ENCODE results near the gene CACFD1. TPM values are rescaled to one million over a fixed set of nuclear protein-coding genes. Genes with fewer than 3 reads are reported as not detected.

Gene CACFD1
- total and polyA plus RNA-seq, 12 donors = 6.5 to 29.5 (median 17.5) TPM

DNA sequence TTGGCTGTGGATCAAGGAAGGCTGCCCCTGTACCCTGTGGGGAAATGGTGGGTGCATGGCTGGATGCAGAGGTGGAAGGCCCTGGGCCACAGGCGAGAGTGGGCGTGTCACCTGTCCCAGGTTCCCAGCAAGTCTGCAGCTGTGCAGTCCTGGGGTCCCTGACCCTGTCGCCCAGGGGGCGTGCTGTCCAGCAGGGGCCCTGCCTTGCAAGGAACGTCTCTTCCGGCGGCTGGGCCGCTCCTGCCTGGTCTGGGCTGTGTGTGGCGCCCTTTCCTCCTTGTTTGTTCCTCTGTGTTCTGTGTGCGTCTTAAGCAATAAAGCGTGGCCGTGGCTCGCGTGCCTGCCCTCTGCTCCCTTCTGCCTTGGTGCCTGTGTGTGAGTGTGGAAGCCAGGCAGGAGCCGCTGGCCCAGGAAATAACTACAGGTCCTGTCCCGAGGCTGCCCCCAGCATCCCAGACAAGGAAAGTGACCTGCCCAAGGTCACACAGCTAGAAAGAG is 10.7 kb downstream of the CACFD1 start:
- no peak for DNase-seq
- intact Hi-C loops (cut with DNase I) = no loop called here
- H3K9me3 ChIP-seq (replicated peaks in 1 of 3) = no peaks in the 10 kb centered on the region
- H3K36me3 ChIP-seq (replicated peaks in 1 of 2) = no peaks in the 10 kb centered on the region
- 61 to 76% (median 68%) methylated on average over 6 to 16 of the region's 16 CpGs; no CpG with 5 or more reads in 1 of the 4 donors for whole genome bisulfite sequencing, 4 donors
- H3K4me1 ChIP-seq (replicated peaks in 1 of 2) = no peaks in the 10 kb centered on the region
- TF ChIP-seq CTCF (IDR thresholded peaks at IDR 0.05) = no peak
- no peaks in the 10 kb centered on the region for H3K27me3 ChIP-seq
- H3K27ac ChIP-seq = no peak overlapping the region
- no peak overlapping the region for H3K4me3 ChIP-seq

DNA sequence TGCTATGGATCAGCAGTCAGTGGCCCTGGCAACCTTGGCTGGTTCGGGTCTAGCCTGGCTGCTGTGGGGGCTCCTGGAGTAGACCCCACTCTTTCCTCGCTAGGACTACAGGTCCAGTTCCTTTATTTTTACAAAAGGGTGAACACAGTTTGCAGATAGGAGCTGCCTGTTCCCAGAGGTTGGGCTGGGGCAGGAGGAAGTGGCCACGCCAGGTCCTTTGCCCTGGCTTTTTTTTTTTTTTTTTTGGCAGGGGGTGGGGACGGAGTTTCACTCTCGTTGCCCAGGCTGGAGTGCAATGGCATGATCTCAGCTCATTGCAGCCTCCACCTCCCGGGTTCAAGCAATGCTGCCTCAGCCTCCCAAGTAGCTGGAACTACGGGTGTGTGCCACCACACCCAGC is 11.2 kb downstream of the CACFD1 start:
- no peak for DNase-seq
- H3K27ac ChIP-seq = no peak overlapping the region
- WGBS, 4 donors = 63 to 82% (median 76%) methylated on average over 7 of the region's 7 CpGs
- no peaks in the 10 kb centered on the region for H3K36me3 ChIP-seq (replicated peaks in 1 of 2)
- H3K4me3 ChIP-seq = no peak overlapping the region
- no peaks in the 10 kb centered on the region for H3K9me3 ChIP-seq (replicated peaks in 1 of 3)
- H3K4me1 ChIP-seq (replicated peaks in 1 of 2) = no peaks in the 10 kb centered on the region
- intact Hi-C loops (cut with DNase I) = no loop called here
- H3K27me3 ChIP-seq = no peaks in the 10 kb centered on the region
- TF ChIP-seq CTCF (IDR thresholded peaks at IDR 0.05) (no peak), POLR2A (IDR thresholded peaks at IDR 0.05) (no peak)

- Histone ChIP-seq H3K27me3 (no peaks in the 10 kb centered on the region), H3K27ac (no peak overlapping the region), H3K9me3 (replicated peaks in 1 of 3) (no peaks in the 10 kb centered on the region), H3K4me1 (replicated peaks in 1 of 2) (no peaks in the 10 kb centered on the region), H3K4me3 (no peak overlapping the region), H3K36me3 (replicated peaks in 1 of 2) (no peaks in the 10 kb centered on the region)
- no peak for TF ChIP-seq POLR2A (IDR thresholded peaks at IDR 0.05)
- 58 to 85% (median 65%) methylated on average over 16 to 27 of the region's 27 CpGs for WGBS, 4 donors
- DNase-seq = peak in 5 of 7 donors; percentile 62 to 81 (median 64)
- intact Hi-C loops (cut with DNase I) = no loop called here
Observed at GRCh38 chr9:133471551-133472276, 11.9 kb downstream of the CACFD1 start.

GRCh38 chr9:133472277-133472645 is 12.5 kb downstream of the CACFD1 start:
- no peaks in the 10 kb centered on the region for H3K36me3 ChIP-seq (replicated peaks in 1 of 2)
- TF ChIP-seq POLR2A (IDR thresholded peaks at IDR 0.05) (no peak), CTCF (IDR thresholded peaks at IDR 0.05) (no peak)
- H3K27ac ChIP-seq = no peak overlapping the region
- H3K9me3 ChIP-seq (replicated peaks in 1 of 3) = no peaks in the 10 kb centered on the region
- H3K27me3 ChIP-seq = no peaks in the 10 kb centered on the region
- DNase-seq = no peak
- no peaks in the 10 kb centered on the region for H3K4me1 ChIP-seq (replicated peaks in 1 of 2)
- intact Hi-C loops (cut with DNase I) = no loop called here
- WGBS, 4 donors = 78 to 91% (median 86%) methylated on average over 7 to 11 of the region's 11 CpGs
- H3K4me3 ChIP-seq = no peak overlapping the region

Measured in adrenal gland (tissue), 12 donors.